Chondrocyte (in vitro differentiated cells): ENCODE results near the gene LRRC49. TPM values are rescaled to one million over a fixed set of nuclear protein-coding genes. Genes with fewer than 3 reads are reported as not detected.
A peak's percentile ranks its signal among the peaks of the same experiment; 100 is the strongest.

Source experiments
- DNase-seq: peaks from one replicate; pipeline ENCODE4 v3.0.0; 2021; ENCODE audit warnings: mixed read lengths, low spot score
- H3K27ac Mint-ChIP-seq: one replicate; pipeline ENCODE4 v1.8.0; 2021; ENCODE audit warnings: mild to moderate bottlenecking, moderate library complexity, mixed read lengths; ENCODE audit not compliant: unreplicated experiment
- H3K27me3 Mint-ChIP-seq: 2 replicates; pipeline ENCODE4 v1.8.0; 2021; ENCODE audit warnings: low read depth, mixed read lengths
- H3K36me3 Mint-ChIP-seq: 2 replicates; pipeline ENCODE4 v1.8.0; 2021; ENCODE audit warnings: low read depth, mixed read lengths
- H3K4me1 Mint-ChIP-seq: 2 replicates; pipeline ENCODE4 v1.8.0; 2021; ENCODE audit warnings: low read depth, mild to moderate bottlenecking, mixed read lengths
- H3K4me3 Mint-ChIP-seq: one replicate; pipeline ENCODE4 v1.8.0; 2021; ENCODE audit warnings: mild to moderate bottlenecking, moderate library complexity, mixed read lengths; ENCODE audit not compliant: unreplicated experiment
- H3K9me3 Mint-ChIP-seq: 2 replicates; pipeline ENCODE4 v1.8.0; 2021; ENCODE audit warnings: low read depth, mixed read lengths
- total RNA-seq: library from RNA; stranded (reverse); gene quantifications from 3 replicates; pipeline ENCODE4 v1.2.1, GENCODE V29; 2021
- TF ChIP-seq, protein P1 (sequence below): fragments of 200-600 bp; sonication (generic); IDR thresholded peaks from 2 replicates; pipeline ENCODE4 v1.5.0; 2021; ENCODE audit warnings: antibody characterized with exemption, mild to moderate bottlenecking, moderate library complexity

LRRC49 gene
- total RNA-seq, 1 donor from 2014 or later: 8.8 TPM

DNA sequence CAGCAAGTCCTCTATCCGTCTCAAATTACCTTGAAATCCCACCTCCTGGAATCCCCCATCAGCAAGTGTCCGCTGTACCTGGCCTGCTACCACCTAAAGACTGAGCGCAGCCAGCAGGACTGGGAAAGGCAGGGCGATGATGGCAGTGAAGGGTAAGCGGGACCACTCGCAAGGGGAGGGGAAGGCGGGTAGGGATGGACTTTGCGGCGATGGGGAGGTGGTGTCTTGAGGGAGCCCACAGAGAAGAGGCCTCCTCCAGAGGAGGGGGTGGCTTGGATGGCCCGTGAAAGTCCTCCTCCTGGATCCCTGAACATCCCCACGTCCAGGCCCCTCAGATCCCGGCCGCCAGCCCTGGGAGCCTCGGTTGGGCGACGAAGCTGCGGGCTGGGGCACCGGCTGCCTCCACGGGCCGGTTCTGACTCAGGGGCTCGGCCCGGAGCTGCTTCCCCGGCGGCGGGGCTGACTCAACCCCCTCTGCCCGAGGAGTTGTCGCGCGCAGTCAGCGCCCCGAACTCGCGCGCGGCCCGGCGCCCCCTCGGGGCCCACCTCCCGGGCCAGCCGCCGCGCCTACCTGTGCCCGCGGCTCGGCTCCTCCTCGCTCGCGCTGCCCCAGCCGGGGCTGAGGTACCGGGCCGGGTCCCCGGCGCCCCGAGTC lies 39.2 kb upstream of the LRRC49 start:
- Mint-ChIP-seq H3K9me3 (no peaks in the 10 kb centered on the region), H3K4me3 (peak overlapping the region; percentile 90), H3K4me1 (peaks cover 76% of the 10 kb centered on the region), H3K27ac (peak overlapping the region; percentile 96), H3K27me3 (no peaks in the 10 kb centered on the region), H3K36me3 (peaks cover 14% of the 10 kb centered on the region)
- TF ChIP-seq, protein P1, sequence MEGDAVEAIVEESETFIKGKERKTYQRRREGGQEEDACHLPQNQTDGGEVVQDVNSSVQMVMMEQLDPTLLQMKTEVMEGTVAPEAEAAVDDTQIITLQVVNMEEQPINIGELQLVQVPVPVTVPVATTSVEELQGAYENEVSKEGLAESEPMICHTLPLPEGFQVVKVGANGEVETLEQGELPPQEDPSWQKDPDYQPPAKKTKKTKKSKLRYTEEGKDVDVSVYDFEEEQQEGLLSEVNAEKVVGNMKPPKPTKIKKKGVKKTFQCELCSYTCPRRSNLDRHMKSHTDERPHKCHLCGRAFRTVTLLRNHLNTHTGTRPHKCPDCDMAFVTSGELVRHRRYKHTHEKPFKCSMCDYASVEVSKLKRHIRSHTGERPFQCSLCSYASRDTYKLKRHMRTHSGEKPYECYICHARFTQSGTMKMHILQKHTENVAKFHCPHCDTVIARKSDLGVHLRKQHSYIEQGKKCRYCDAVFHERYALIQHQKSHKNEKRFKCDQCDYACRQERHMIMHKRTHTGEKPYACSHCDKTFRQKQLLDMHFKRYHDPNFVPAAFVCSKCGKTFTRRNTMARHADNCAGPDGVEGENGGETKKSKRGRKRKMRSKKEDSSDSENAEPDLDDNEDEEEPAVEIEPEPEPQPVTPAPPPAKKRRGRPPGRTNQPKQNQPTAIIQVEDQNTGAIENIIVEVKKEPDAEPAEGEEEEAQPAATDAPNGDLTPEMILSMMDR: no peak
- DNase-seq: no peak

DNA sequence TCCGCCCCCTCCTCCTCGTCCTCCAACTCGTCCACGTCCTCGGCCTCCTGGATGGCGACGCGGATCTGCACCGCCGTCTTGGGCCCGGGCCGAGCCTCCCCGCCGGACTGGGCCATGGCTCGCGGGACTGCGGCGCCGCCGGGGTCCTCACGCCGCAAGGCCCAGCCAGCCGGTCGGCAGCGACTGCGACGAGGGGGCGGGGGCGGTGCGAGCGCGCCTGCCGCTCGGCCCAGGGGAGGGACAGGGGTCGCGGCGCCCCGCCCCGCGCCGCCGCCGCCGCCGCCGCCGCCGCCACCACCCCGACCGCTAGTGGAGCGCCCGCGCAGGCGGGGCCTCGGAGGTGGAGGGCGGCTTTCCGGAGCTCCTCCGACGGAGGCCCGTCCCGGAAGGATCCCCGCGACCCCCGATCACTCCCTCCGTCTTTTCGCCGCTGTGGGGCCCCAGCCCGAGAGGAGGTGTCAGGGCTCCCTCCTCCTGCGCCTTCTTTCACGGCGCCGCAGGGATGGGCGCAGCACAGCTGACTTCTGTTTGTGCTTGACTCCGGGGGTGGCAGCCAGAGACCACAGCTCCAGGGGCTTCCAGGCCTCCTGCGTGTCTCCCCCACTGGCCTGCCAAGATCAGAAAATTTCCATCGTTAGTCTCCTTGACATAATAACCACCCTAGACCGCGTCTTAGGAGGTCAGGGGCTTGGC lies 38.5 kb upstream of the LRRC49 start, which contains the start of gene LARP6:
TSS of gene LARP6 (minus strand) at position 185 of the 693 bp plus-strand sequence. CDS start at position 116, 69 bp downstream.
- Mint-ChIP-seq H3K4me1 (peaks cover 82% of the 10 kb centered on the region), H3K9me3 (no peaks in the 10 kb centered on the region), H3K27me3 (no peaks in the 10 kb centered on the region), H3K36me3 (peaks cover 14% of the 10 kb centered on the region), H3K27ac (peak within 1 kb of the TSS; percentile 96), H3K4me3 (peak within 1 kb of the TSS; percentile 90)
- no peak for DNase-seq
- TF ChIP-seq, protein P1: no peak

GRCh38 chr15:70854666-70854976 lies 38.0 kb upstream of the LRRC49 start:
- Mint-ChIP-seq H3K9me3 (no peaks in the 10 kb centered on the region), H3K27me3 (no peaks in the 10 kb centered on the region), H3K4me3 (peak overlapping the region; percentile 82), H3K4me1 (peaks cover 81% of the 10 kb centered on the region), H3K36me3 (peaks cover 12% of the 10 kb centered on the region), H3K27ac (peak overlapping the region; percentile 96)
- no peak for DNase-seq
- TF ChIP-seq, protein P1: peak; percentile 62

DNA sequence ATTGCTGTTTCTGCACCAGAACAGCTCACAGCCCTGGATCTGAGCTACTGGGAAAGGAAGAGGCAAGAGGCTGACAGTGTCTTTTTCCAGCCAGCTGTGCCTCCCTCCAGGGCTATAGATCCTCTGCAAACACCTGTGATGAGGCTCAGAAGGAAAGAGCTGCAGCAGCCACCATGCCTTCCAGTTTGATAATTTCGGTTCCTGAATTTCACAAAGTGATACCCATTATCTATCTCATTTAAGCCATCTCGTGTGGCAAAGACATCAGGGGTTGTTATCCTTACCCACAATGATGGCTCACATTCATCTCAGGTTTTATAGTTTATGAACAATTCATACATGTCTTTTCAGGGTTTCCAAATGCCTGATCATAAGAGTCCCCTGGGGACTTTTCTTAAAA lies 36.9 kb upstream of the LRRC49 start:
- H3K27me3 Mint-ChIP-seq: no peaks in the 10 kb centered on the region
- H3K4me1 Mint-ChIP-seq: peaks cover 71% of the 10 kb centered on the region
- H3K9me3 Mint-ChIP-seq: no peaks in the 10 kb centered on the region
- DNase-seq: no peak
- TF ChIP-seq, protein P1: no peak
- H3K4me3 Mint-ChIP-seq: peak overlapping the region; percentile 42
- H3K36me3 Mint-ChIP-seq: peaks cover 9% of the 10 kb centered on the region
- peak overlapping the region; percentile 96 for H3K27ac Mint-ChIP-seq

GRCh38 chr15:70856177-70856883 lies 36.3 kb upstream of the LRRC49 start:
- Mint-ChIP-seq H3K4me1 (peaks cover 66% of the 10 kb centered on the region), H3K27ac (peak overlapping the region; percentile 96), H3K9me3 (no peaks in the 10 kb centered on the region), H3K27me3 (no peaks in the 10 kb centered on the region), H3K36me3 (peaks cover 6% of the 10 kb centered on the region), H3K4me3 (peak overlapping the region; percentile 42)
- DNase-seq: no peak
- TF ChIP-seq, protein P1: no peak
